ENCODE results near the gene CIAO2B. TPM values are rescaled to one million over a fixed set of nuclear protein-coding genes. Genes with fewer than 3 reads are reported as not detected.

CIAO2B gene
- total and polyA plus RNA-seq, 5 donors from 2014 or later: 64.6 to 161 (median 143) TPM

- Histone ChIP-seq H3K4me3 (ENCODE audit: low read depth, low read length) (no peak overlapping the region), H3K36me3 (ENCODE audit: control insufficient read depth, insufficient read depth, low read length) (peaks cover 52% of the 10 kb centered on the region), H3K27ac (ENCODE audit: insufficient read depth, low read length, poor library complexity, severe bottlenecking) (no peak overlapping the region), H3K27me3 (ENCODE audit: control insufficient read depth, insufficient read depth, low read length) (no peaks in the 10 kb centered on the region), H3K4me1 (ENCODE audit: control insufficient read depth, insufficient read depth, low read length, poor library complexity, severe bottlenecking) (peaks cover 7% of the 10 kb centered on the region), H3K9me3 (ENCODE audit: control insufficient read depth in 2 of 2, low read length in 2 of 2) (no peaks in the 10 kb centered on the region)
- peak overlapping the region in 1 of 4 donors; percentile 7 for H3K4me3 Mint-ChIP-seq
- no peak overlapping the region for H3K27ac Mint-ChIP-seq
- H3K36me3 Mint-ChIP-seq: peaks cover 23% of the 10 kb centered on the region
- ATAC-seq (ENCODE audit: low read depth in 2 of 2) (no peak), DNase-seq (no peak)
- H3K27me3 Mint-ChIP-seq: peaks cover 10% of the 10 kb centered on the region
- H3K9me3 Mint-ChIP-seq: no peaks in the 10 kb centered on the region
- peaks cover 0 to 20% (median 8%) of the 10 kb centered on the region in 4 donors for H3K4me1 Mint-ChIP-seq
Observed at GRCh38 chr16:66942981-66943380, 8.8 kb upstream of the CIAO2B start.

GRCh38 chr16:66940236-66940635, 6.0 kb upstream of the CIAO2B start:
- Mint-ChIP-seq H3K4me1 (peaks cover 0 to 36% (median 18%) of the 10 kb centered on the region in 4 donors), H3K27me3 (no peaks in the 10 kb centered on the region), H3K4me3 (no peak overlapping the region), H3K9me3 (no peaks in the 10 kb centered on the region), H3K36me3 (peaks cover 23% of the 10 kb centered on the region), H3K27ac (no peak overlapping the region)
- no peak for ATAC-seq (ENCODE audit: low read depth in 2 of 2)
- Histone ChIP-seq H3K9me3 (ENCODE audit: control insufficient read depth in 2 of 2, low read length in 2 of 2) (no peaks in the 10 kb centered on the region), H3K4me1 (ENCODE audit: control insufficient read depth, insufficient read depth, low read length, poor library complexity, severe bottlenecking) (peaks cover 16% of the 10 kb centered on the region), H3K36me3 (ENCODE audit: control insufficient read depth, insufficient read depth, low read length) (peaks cover 52% of the 10 kb centered on the region), H3K4me3 (ENCODE audit: low read depth, low read length) (no peak overlapping the region), H3K27ac (ENCODE audit: insufficient read depth, low read length, poor library complexity, severe bottlenecking) (no peak overlapping the region), H3K27me3 (ENCODE audit: control insufficient read depth, insufficient read depth, low read length) (no peaks in the 10 kb centered on the region)
- DNase-seq: no peak

GRCh38 chr16:66939366-66939765, 5.2 kb upstream of the CIAO2B start:
- Histone ChIP-seq H3K27me3 (ENCODE audit: control insufficient read depth, insufficient read depth, low read length) (no peaks in the 10 kb centered on the region), H3K9me3 (ENCODE audit: control insufficient read depth in 2 of 2, low read length in 2 of 2) (no peaks in the 10 kb centered on the region), H3K4me1 (ENCODE audit: control insufficient read depth, insufficient read depth, low read length, poor library complexity, severe bottlenecking) (peaks cover 19% of the 10 kb centered on the region), H3K27ac (ENCODE audit: insufficient read depth, low read length, poor library complexity, severe bottlenecking) (no peak overlapping the region), H3K36me3 (ENCODE audit: control insufficient read depth, insufficient read depth, low read length) (peaks cover 52% of the 10 kb centered on the region), H3K4me3 (ENCODE audit: low read depth, low read length) (no peak overlapping the region)
- Mint-ChIP-seq H3K4me3 (peak overlapping the region in 1 of 4 donors; percentile 73), H3K9me3 (no peaks in the 10 kb centered on the region), H3K36me3 (peaks cover 23% of the 10 kb centered on the region), H3K4me1 (peaks cover 0 to 40% (median 20%) of the 10 kb centered on the region in 4 donors), H3K27ac (peak overlapping the region in 1 of 3 donors; percentile 52), H3K27me3 (peaks cover under 1% of the 10 kb centered on the region)
- DNase-seq (no peak), ATAC-seq (ENCODE audit: low read depth in 2 of 2) (no peak)

- Histone ChIP-seq H3K4me1 (ENCODE audit: control insufficient read depth, insufficient read depth, low read length, poor library complexity, severe bottlenecking) (peaks cover 29% of the 10 kb centered on the region), H3K27ac (ENCODE audit: insufficient read depth, low read length, poor library complexity, severe bottlenecking) (no peak overlapping the region), H3K4me3 (ENCODE audit: low read depth, low read length) (no peak overlapping the region), H3K36me3 (ENCODE audit: control insufficient read depth, insufficient read depth, low read length) (peaks cover 46% of the 10 kb centered on the region), H3K9me3 (ENCODE audit: control insufficient read depth in 2 of 2, low read length in 2 of 2) (no peaks in the 10 kb centered on the region), H3K27me3 (ENCODE audit: control insufficient read depth, insufficient read depth, low read length) (no peaks in the 10 kb centered on the region)
- peaks cover 17% of the 10 kb centered on the region for H3K36me3 Mint-ChIP-seq
- H3K4me3 Mint-ChIP-seq: peak overlapping the region in 3 of 4 donors; percentile 40 to 76 (median 74)
- ATAC-seq (ENCODE audit: low read depth in 2 of 2) (no peak), DNase-seq (no peak)
- H3K4me1 Mint-ChIP-seq: peaks cover 6 to 55% (median 33%) of the 10 kb centered on the region in 4 donors
- H3K27me3 Mint-ChIP-seq: peaks cover 6% of the 10 kb centered on the region
- H3K27ac Mint-ChIP-seq: peak overlapping the region in 2 of 3 donors; percentile 87 to 88
- no peaks in the 10 kb centered on the region for H3K9me3 Mint-ChIP-seq
Observed at GRCh38 chr16:66937725-66938337, 3.6 kb upstream of the CIAO2B start.

GRCh38 chr16:66936889-66937554, 2.8 kb upstream of the CIAO2B start:
- Mint-ChIP-seq H3K4me3 (peak overlapping the region; percentile 74 to 98 (median 87)), H3K27me3 (peaks cover 6% of the 10 kb centered on the region), H3K4me1 (peaks cover 6 to 63% (median 38%) of the 10 kb centered on the region in 4 donors), H3K36me3 (peaks cover 14% of the 10 kb centered on the region), H3K9me3 (no peaks in the 10 kb centered on the region), H3K27ac (peak overlapping the region in 2 of 3 donors; percentile 87 to 88)
- H3K9me3 ChIP-seq (ENCODE audit: control insufficient read depth in 2 of 2, low read length in 2 of 2): no peaks in the 10 kb centered on the region
- H3K27ac ChIP-seq (ENCODE audit: insufficient read depth, low read length, poor library complexity, severe bottlenecking): no peak overlapping the region
- no peak for DNase-seq
- peaks cover 37% of the 10 kb centered on the region for H3K4me1 ChIP-seq (ENCODE audit: control insufficient read depth, insufficient read depth, low read length, poor library complexity, severe bottlenecking)
- ATAC-seq (ENCODE audit: low read depth in 2 of 2): no peak
- H3K36me3 ChIP-seq (ENCODE audit: control insufficient read depth, insufficient read depth, low read length): peaks cover 42% of the 10 kb centered on the region
- no peak overlapping the region for H3K4me3 ChIP-seq (ENCODE audit: low read depth, low read length)
- no peaks in the 10 kb centered on the region for H3K27me3 ChIP-seq (ENCODE audit: control insufficient read depth, insufficient read depth, low read length)

- Mint-ChIP-seq H3K4me3 (peak overlapping the region; percentile 76 to 98 (median 95)), H3K27me3 (peaks cover 6% of the 10 kb centered on the region), H3K9me3 (no peaks in the 10 kb centered on the region), H3K27ac (peak overlapping the region in 2 of 3 donors; percentile 78 to 80), H3K36me3 (peaks cover 12% of the 10 kb centered on the region), H3K4me1 (peaks cover 6 to 68% (median 41%) of the 10 kb centered on the region in 4 donors)
- Histone ChIP-seq H3K9me3 (ENCODE audit: control insufficient read depth in 2 of 2, low read length in 2 of 2) (no peaks in the 10 kb centered on the region), H3K4me1 (ENCODE audit: control insufficient read depth, insufficient read depth, low read length, poor library complexity, severe bottlenecking) (peaks cover 38% of the 10 kb centered on the region), H3K27ac (ENCODE audit: insufficient read depth, low read length, poor library complexity, severe bottlenecking) (no peak overlapping the region), H3K36me3 (ENCODE audit: control insufficient read depth, insufficient read depth, low read length) (peaks cover 42% of the 10 kb centered on the region), H3K4me3 (ENCODE audit: low read depth, low read length) (no peak overlapping the region), H3K27me3 (ENCODE audit: control insufficient read depth, insufficient read depth, low read length) (no peaks in the 10 kb centered on the region)
- ATAC-seq (ENCODE audit: low read depth in 2 of 2) (no peak), DNase-seq (no peak)
Observed at GRCh38 chr16:66936462-66936861, 2.3 kb upstream of the CIAO2B start.

- Histone ChIP-seq H3K36me3 (ENCODE audit: control insufficient read depth, insufficient read depth, low read length) (peaks cover 34% of the 10 kb centered on the region), H3K4me3 (ENCODE audit: low read depth, low read length) (peak within 1 kb of the TSS; percentile 68), H3K4me1 (ENCODE audit: control insufficient read depth, insufficient read depth, low read length, poor library complexity, severe bottlenecking) (peaks cover 38% of the 10 kb centered on the region), H3K27me3 (ENCODE audit: control insufficient read depth, insufficient read depth, low read length) (no peaks in the 10 kb centered on the region), H3K9me3 (ENCODE audit: control insufficient read depth in 2 of 2, low read length in 2 of 2) (no peaks in the 10 kb centered on the region), H3K27ac (ENCODE audit: insufficient read depth, low read length, poor library complexity, severe bottlenecking) (peak within 1 kb of the TSS; percentile 88)
- peaks cover 6% of the 10 kb centered on the region for H3K27me3 Mint-ChIP-seq
- peak within 1 kb of the TSS; percentile 98 to 99 (median 99) for H3K27ac Mint-ChIP-seq
- no peak for ATAC-seq (ENCODE audit: low read depth in 2 of 2)
- no peaks in the 10 kb centered on the region for H3K9me3 Mint-ChIP-seq
- H3K4me1 Mint-ChIP-seq: peaks cover 6 to 70% (median 41%) of the 10 kb centered on the region in 4 donors
- H3K36me3 Mint-ChIP-seq: peaks cover 12% of the 10 kb centered on the region
- peak in 1 of 3 donors; percentile 5 for DNase-seq
- H3K4me3 Mint-ChIP-seq: peak within 1 kb of the TSS; percentile 96 to 99 (median 98)
Observed at GRCh38 chr16:66935314-66936011, 1.3 kb upstream of the CIAO2B start, which contains the start of gene CES2. Gene CES2, plus strand, starts transcription at chr16:66935516. Its CDS starts 120 bp downstream, at chr16:66935636.
